ENCODE results near the gene MACROD2.
"Not testable (repeated sequence)": the region's sequence is repeated elsewhere in the genome, so short reads cannot be mapped to it uniquely, and the experiment has no call there.

MACROD2 gene

GRCh38 chr20:15185913-15186312 is 1190.6 kb downstream of the MACROD2 start:
- no peak for DNase-seq (ENCODE audit: low read depth, low spot score)
- Histone ChIP-seq H3K27me3 (ENCODE audit: insufficient read depth, insufficient read length) (no peaks in the 10 kb centered on the region), H3K4me3 (ENCODE audit: insufficient read length, low read depth) (no peak overlapping the region), H3K9me3 (ENCODE audit: insufficient read depth, low read length) (no peaks in the 10 kb centered on the region), H3K36me3 (ENCODE audit: insufficient read depth, insufficient read length, low read length) (no peaks in the 10 kb centered on the region), H3K4me1 (ENCODE audit: insufficient read depth, insufficient read length) (no peaks in the 10 kb centered on the region), H3K9ac (ENCODE audit: insufficient read length, low read depth) (no peak overlapping the region)
- TF ChIP-seq YY1 (IDR thresholded peaks at IDR 0.05; ENCODE audit: insufficient read depth, insufficient read length) (no peak), SUZ12 (IDR thresholded peaks at IDR 0.05; ENCODE audit: extremely low read depth, insufficient read depth, insufficient read length) (no peak), ZNF274 (IDR thresholded peaks at IDR 0.05; ENCODE audit: low read depth, low read length) (no peak)

GRCh38 chr20:15187612-15188011 is 1192.3 kb downstream of the MACROD2 start:
- no peaks in the 10 kb centered on the region for H3K4me1 ChIP-seq (ENCODE audit: insufficient read depth, insufficient read length)
- no peaks in the 10 kb centered on the region for H3K36me3 ChIP-seq (ENCODE audit: insufficient read depth, insufficient read length, low read length)
- no peak overlapping the region for H3K9ac ChIP-seq (ENCODE audit: insufficient read length, low read depth)
- TF ChIP-seq YY1 (IDR thresholded peaks at IDR 0.05; ENCODE audit: insufficient read depth, insufficient read length), result no peak
- no peak for TF ChIP-seq SUZ12 (IDR thresholded peaks at IDR 0.05; ENCODE audit: extremely low read depth, insufficient read depth, insufficient read length)
- TF ChIP-seq ZNF274 (IDR thresholded peaks at IDR 0.05; ENCODE audit: low read depth, low read length), result no peak
- no peaks in the 10 kb centered on the region for H3K9me3 ChIP-seq (ENCODE audit: insufficient read depth, low read length)
- no peaks in the 10 kb centered on the region for H3K27me3 ChIP-seq (ENCODE audit: insufficient read depth, insufficient read length)
- H3K4me3 ChIP-seq (ENCODE audit: insufficient read length, low read depth), result no peak overlapping the region
- no peak for DNase-seq (ENCODE audit: low read depth, low spot score)

GRCh38 chr20:15188415-15188814 is 1193.1 kb downstream of the MACROD2 start:
- Histone ChIP-seq H3K9me3 (ENCODE audit: insufficient read depth, low read length) (no peaks in the 10 kb centered on the region), H3K4me1 (ENCODE audit: insufficient read depth, insufficient read length) (no peaks in the 10 kb centered on the region), H3K27me3 (ENCODE audit: insufficient read depth, insufficient read length) (no peaks in the 10 kb centered on the region), H3K4me3 (ENCODE audit: insufficient read length, low read depth) (no peak overlapping the region), H3K9ac (ENCODE audit: insufficient read length, low read depth) (no peak overlapping the region), H3K36me3 (ENCODE audit: insufficient read depth, insufficient read length, low read length) (no peaks in the 10 kb centered on the region)
- DNase-seq (ENCODE audit: low read depth, low spot score), result no peak
- TF ChIP-seq ZNF274 (IDR thresholded peaks at IDR 0.05; ENCODE audit: low read depth, low read length) (no peak), SUZ12 (IDR thresholded peaks at IDR 0.05; ENCODE audit: extremely low read depth, insufficient read depth, insufficient read length) (no peak), YY1 (IDR thresholded peaks at IDR 0.05; ENCODE audit: insufficient read depth, insufficient read length) (no peak)

GRCh38 chr20:15191082-15191723 is 1195.9 kb downstream of the MACROD2 start:
- no peaks in the 10 kb centered on the region for H3K27me3 ChIP-seq (ENCODE audit: insufficient read depth, insufficient read length)
- no peak overlapping the region for H3K4me3 ChIP-seq (ENCODE audit: insufficient read length, low read depth)
- no peaks in the 10 kb centered on the region for H3K9me3 ChIP-seq (ENCODE audit: insufficient read depth, low read length)
- no peaks in the 10 kb centered on the region for H3K4me1 ChIP-seq (ENCODE audit: insufficient read depth, insufficient read length)
- DNase-seq (ENCODE audit: low read depth, low spot score), result peak; percentile 1
- no peak overlapping the region for H3K9ac ChIP-seq (ENCODE audit: insufficient read length, low read depth)
- TF ChIP-seq ZNF274 (IDR thresholded peaks at IDR 0.05; ENCODE audit: low read depth, low read length) (no peak), SUZ12 (IDR thresholded peaks at IDR 0.05; ENCODE audit: extremely low read depth, insufficient read depth, insufficient read length) (no peak), YY1 (IDR thresholded peaks at IDR 0.05; ENCODE audit: insufficient read depth, insufficient read length) (no peak)
- H3K36me3 ChIP-seq (ENCODE audit: insufficient read depth, insufficient read length, low read length), result no peaks in the 10 kb centered on the region

GRCh38 chr20:15195378-15195777 is 1200.1 kb downstream of the MACROD2 start:
- Histone ChIP-seq H3K4me3 (ENCODE audit: insufficient read length, low read depth) (no peak overlapping the region), H3K36me3 (ENCODE audit: insufficient read depth, insufficient read length, low read length) (no peaks in the 10 kb centered on the region), H3K27me3 (ENCODE audit: insufficient read depth, insufficient read length) (no peaks in the 10 kb centered on the region), H3K9ac (ENCODE audit: insufficient read length, low read depth) (no peak overlapping the region), H3K9me3 (ENCODE audit: insufficient read depth, low read length) (no peaks in the 10 kb centered on the region), H3K4me1 (ENCODE audit: insufficient read depth, insufficient read length) (no peaks in the 10 kb centered on the region)
- TF ChIP-seq SUZ12 (IDR thresholded peaks at IDR 0.05; ENCODE audit: extremely low read depth, insufficient read depth, insufficient read length), result no peak
- no peak for TF ChIP-seq YY1 (IDR thresholded peaks at IDR 0.05; ENCODE audit: insufficient read depth, insufficient read length)
- TF ChIP-seq ZNF274 (IDR thresholded peaks at IDR 0.05; ENCODE audit: low read depth, low read length), result no peak
- no peak for DNase-seq (ENCODE audit: low read depth, low spot score)

GRCh38 chr20:15196547-15197255 is 1201.4 kb downstream of the MACROD2 start:
- Histone ChIP-seq H3K4me1 (ENCODE audit: insufficient read depth, insufficient read length) (no peaks in the 10 kb centered on the region), H3K9me3 (ENCODE audit: insufficient read depth, low read length) (no peaks in the 10 kb centered on the region), H3K4me3 (ENCODE audit: insufficient read length, low read depth) (no peak overlapping the region), H3K9ac (ENCODE audit: insufficient read length, low read depth) (no peak overlapping the region), H3K27me3 (ENCODE audit: insufficient read depth, insufficient read length) (no peaks in the 10 kb centered on the region), H3K36me3 (ENCODE audit: insufficient read depth, insufficient read length, low read length) (no peaks in the 10 kb centered on the region)
- no peak for DNase-seq (ENCODE audit: low read depth, low spot score)
- TF ChIP-seq ZNF274 (IDR thresholded peaks at IDR 0.05; ENCODE audit: low read depth, low read length) (no peak), YY1 (IDR thresholded peaks at IDR 0.05; ENCODE audit: insufficient read depth, insufficient read length) (no peak), SUZ12 (IDR thresholded peaks at IDR 0.05; ENCODE audit: extremely low read depth, insufficient read depth, insufficient read length) (no peak)

- not testable (repeated sequence) for H3K36me3 ChIP-seq (ENCODE audit: insufficient read depth, insufficient read length, low read length); H3K27me3 ChIP-seq (ENCODE audit: insufficient read depth, insufficient read length); H3K9me3 ChIP-seq (ENCODE audit: insufficient read depth, low read length); H3K4me3 ChIP-seq (ENCODE audit: insufficient read length, low read depth); DNase-seq (ENCODE audit: low read depth, low spot score); H3K9ac ChIP-seq (ENCODE audit: insufficient read length, low read depth); H3K4me1 ChIP-seq (ENCODE audit: insufficient read depth, insufficient read length)
Measured at GRCh38 chr20:15198017-15198416, 1202.7 kb downstream of the MACROD2 start.
